Measurements from ENCODE around the gene FMNL1.
"Not testable (repeated sequence)": the region's sequence is repeated elsewhere in the genome, so short reads cannot be mapped to it uniquely, and the experiment has no call there.

The FMNL1 gene

GRCh38 chr17:45236282-45236606 is 14.6 kb downstream of the FMNL1 start:
- DNase-seq, result no peak

DNA sequence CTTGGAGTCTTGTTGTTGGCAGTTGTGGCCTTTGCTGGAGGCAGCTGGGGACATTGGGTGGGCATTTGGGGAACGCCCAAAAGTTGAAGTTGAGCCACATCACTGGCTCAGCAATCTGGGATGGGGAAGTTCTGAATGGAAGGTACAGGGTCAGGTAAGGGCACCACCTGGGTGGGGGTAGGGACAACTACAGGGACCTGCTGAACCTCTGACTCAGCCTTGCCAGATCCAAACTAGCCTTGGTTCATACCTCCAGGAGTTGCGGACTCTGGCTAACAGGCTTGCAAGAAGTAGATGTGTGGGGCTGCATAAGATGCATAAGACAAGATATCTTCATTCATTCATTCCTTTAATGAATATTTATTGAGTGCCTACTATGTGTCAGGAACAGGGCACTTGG is 16.0 kb downstream of the FMNL1 start:
- DNase-seq, result no peak

- no peak for DNase-seq
These were observed 16.6 kb downstream of the FMNL1 start for GRCh38 chr17:45238155-45238774.

GRCh38 chr17:45240905-45241327 is 19.2 kb downstream of the FMNL1 start:
- DNase-seq, result no peak

GRCh38 chr17:45241328-45242028 is 19.8 kb downstream of the FMNL1 start:
- no peak for DNase-seq

DNA sequence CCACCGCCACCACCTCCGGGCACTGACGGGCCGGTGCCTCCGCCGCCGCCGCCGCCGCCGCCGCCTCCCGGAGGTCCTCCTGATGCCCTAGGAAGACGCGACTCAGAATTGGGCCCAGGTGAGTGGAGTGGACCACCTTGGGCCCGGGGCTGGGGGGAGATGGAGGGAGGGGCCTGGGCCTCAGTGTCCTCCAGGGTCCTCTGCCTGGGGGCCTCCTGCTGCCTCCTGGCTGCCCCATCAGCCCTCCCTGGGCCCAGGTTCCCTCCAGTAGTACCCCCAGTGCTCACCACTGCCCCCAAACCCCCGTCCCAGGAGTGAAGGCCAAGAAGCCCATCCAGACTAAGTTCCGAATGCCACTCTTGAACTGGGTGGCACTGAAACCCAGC is 20.3 kb downstream of the FMNL1 start:
- DNase-seq, result no peak

DNA sequence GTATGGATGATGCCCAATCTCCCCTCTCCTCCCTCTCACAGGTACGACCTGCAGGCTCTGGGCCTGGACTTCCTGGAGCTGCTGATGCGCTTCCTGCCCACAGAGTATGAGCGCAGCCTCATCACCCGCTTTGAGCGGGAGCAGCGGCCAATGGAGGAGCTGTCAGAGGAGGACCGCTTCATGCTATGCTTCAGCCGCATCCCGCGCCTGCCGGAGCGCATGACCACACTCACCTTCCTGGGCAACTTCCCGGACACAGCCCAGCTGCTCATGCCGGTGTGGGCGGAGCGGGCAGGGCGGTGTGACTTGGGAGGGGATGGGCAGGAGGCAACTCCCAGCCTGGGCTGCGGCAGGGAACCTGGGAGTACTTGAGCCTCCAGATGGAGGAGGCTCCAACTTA is 22.1 kb downstream of the FMNL1 start:
- no peak for DNase-seq

- DNase-seq, result no peak
These were observed 23.3 kb downstream of the FMNL1 start for GRCh38 chr17:45244725-45245656.

DNA sequence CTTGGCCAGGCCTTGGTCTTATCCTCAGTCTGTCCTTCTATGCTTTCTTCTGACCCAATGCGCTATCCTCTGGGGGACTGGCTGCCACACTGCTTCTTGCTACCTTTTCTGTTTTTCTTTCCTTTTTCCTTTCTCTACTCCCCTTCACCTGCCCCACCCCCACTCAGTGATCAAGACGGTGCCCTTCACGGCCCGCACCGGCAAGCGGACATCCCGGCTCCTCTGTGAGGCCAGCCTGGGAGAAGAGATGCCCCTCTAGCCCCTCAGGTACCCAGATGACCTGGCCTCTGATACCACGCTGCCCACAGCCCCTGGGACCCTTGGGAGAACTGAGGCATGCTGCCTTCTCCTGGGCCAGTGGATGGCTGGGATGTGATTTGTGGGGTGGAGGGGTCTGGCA is 24.7 kb downstream of the FMNL1 start:
- no peak for DNase-seq

DNA sequence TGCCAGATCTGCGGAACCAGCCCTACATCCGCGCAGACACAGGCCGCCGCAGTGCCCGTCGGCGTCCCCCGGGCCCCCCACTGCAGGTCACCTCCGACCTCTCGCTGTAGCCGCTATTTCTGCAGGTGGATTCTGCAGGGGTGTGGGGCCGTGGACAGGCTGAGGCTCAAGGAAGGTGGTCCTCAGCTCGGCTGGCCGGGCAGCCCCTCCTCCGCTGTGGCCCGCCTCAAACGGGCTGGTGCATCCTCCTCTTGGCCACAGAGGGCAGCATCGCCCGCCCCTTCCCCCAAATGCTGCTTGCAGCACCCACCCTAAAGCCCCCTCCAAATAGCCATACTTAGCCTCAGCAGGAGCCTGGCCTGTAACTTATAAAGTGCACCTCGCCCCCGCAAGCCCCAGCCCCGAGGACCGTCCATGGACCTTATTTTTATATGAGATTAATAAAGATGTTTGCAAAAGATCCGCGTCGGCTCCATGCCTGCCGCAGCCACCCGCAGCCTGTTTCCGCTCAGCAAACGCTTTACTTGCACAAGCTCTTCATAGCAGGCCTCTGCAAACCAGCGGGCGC is 25.3 kb downstream of the FMNL1 start:
- DNase-seq, result no peak

GRCh38 chr17:45247429-45248131 is 25.9 kb downstream of the FMNL1 start:
- DNase-seq, result peak; percentile 74 to 90

- no peak for DNase-seq
These were observed 26.7 kb downstream of the FMNL1 start for GRCh38 chr17:45248132-45248957.

DNA sequence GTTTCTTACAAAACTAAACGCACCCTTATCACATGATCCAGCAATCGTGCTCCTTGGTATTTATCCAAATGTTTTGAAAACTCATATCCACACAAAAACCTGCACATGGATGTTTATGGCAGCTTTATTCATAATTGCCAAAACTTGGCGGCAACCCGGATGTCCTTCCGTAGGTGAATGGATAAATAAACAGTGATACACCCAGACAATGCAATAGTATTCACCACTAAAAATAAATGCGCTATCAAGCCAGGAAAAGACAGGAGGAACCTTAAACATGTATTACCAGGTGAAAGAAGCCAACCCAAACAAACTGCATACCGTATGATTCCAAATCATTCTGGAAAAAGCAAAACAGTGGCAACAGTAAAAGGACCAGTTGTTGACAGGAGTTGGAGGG is 30.2 kb downstream of the FMNL1 start:
- no peak for DNase-seq

GRCh38 chr17:45253237-45253636 is 31.6 kb downstream of the FMNL1 start:
- DNase-seq, result not testable (repeated sequence)

DNA sequence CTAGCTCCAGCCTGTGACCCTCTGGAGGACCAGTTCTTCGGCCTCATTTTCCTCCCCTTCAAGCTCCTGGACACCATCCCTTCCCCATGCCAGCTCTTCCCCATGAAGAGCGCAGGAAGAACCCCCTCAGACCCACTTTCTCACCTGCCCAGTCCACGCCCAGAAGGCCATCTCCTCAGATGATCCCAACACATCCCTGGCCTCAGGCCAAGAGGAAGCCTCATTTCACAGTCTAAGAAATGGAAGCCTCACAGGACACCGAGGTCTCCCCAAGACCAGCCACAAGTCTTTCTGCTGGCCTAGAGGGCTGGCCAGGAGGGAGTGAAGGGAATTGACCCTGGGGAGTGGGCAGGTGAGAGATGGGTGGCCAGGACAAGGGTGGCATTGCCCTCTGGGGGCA is 32.2 kb downstream of the FMNL1 start:
- no peak for DNase-seq

DNA sequence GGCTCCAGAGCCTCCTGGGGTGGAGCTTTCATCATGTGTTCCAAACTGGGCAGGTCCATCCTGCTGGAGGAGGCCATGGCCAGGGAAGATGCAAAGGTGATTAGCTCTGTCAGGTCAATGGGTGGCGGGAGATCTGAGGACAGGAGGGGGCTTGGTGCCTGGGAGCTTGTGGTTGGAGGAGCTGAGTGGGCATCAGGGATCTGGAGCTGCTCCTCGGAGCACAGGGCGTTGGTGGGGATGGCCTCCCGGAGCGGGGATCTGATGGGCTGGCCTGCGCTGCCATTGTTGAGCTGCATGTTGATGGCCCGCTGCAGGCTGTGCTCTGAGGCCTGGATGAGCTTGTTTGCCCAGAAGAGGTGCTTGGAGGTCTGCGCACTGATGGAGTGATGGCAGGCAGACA is 33.7 kb downstream of the FMNL1 start:
- no peak for DNase-seq

GRCh38 chr17:45256114-45256966 is 34.7 kb downstream of the FMNL1 start:
- no peak for DNase-seq

DNA sequence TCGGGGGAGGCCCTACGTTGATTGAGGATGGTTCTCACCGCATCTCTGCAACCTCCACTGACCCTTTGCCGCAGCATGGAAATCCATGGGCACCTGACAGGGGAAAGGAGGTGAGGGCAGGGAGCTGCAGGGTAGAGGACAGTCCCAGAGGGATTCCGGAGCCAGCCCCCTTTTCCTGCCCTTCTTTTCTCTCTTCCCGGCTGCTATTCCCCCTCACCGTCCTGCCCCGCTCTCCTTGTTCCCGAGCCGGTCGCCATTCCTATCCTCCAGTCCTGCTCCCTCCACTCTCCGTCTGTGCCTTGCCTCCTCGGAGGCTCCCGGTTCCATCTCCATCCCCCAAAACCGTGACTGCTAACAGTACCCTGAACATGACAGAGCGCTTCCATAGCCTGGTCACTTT is 35.4 kb downstream of the FMNL1 start:
- no peak for DNase-seq

DNA sequence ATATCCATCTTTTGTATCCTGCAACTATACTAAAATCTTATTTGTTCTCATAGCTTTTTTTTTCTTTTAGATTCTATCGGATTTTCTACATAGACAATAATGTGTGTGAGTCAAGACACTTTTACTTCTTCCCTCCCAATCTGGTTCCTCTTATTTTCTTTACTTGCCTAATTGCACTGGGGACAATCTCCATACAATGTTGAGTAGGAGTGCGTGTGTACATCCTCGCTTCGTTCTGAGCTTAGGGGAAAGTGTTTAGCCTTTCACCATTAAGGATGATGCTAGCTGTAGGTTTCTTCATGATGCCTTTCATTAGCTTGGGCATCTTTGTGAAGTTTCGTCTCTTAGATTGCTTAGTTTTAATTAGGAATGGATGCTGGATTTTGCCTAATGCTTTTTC is 37.3 kb downstream of the FMNL1 start:
- DNase-seq, result peak; percentile 82 to 91

GRCh38 chr17:45260204-45260783 is 38.6 kb downstream of the FMNL1 start:
- no peak for DNase-seq

Measured in inflammatory macrophage treated with lipopolysaccharide for 1 hour (primary cell).